DMS 273 treated with DMSO at 0.1 percent for 48 hours (cell line): ENCODE data around the gene LRRC42.

Experiments
- DNase-seq: peaks from one replicate; lab custom pipeline; 2025; lab: John Stamatoyannopoulos, UW

LRRC42 gene

GRCh38 chr1:54004481-54005049, 58.4 kb downstream of the LRRC42 start:
- no peak for DNase-seq

- no peak for DNase-seq
Observed at GRCh38 chr1:54006508-54006907, 60.4 kb downstream of the LRRC42 start.

GRCh38 chr1:54007613-54008012, 61.5 kb downstream of the LRRC42 start:
- no peak for DNase-seq

- no peak for DNase-seq
Observed at GRCh38 chr1:54008876-54009275, 62.7 kb downstream of the LRRC42 start.

GRCh38 chr1:54009406-54009805, 63.3 kb downstream of the LRRC42 start:
- DNase-seq, result no peak

- DNase-seq, result no peak
Observed at GRCh38 chr1:54010415-54011117, 64.4 kb downstream of the LRRC42 start.

- no peak for DNase-seq
Observed at GRCh38 chr1:54011316-54012007, 65.3 kb downstream of the LRRC42 start.

- no peak for DNase-seq
Observed at GRCh38 chr1:54012008-54012325, 65.8 kb downstream of the LRRC42 start.

GRCh38 chr1:54012863-54013262, 66.7 kb downstream of the LRRC42 start:
- no peak for DNase-seq

- DNase-seq, result no peak
Observed at GRCh38 chr1:54013393-54014008, 67.4 kb downstream of the LRRC42 start.

GRCh38 chr1:54014009-54014629, 68.0 kb downstream of the LRRC42 start:
- no peak for DNase-seq

GRCh38 chr1:54016343-54017282, 70.5 kb downstream of the LRRC42 start:
- no peak for DNase-seq
